Measurements from ENCODE around the gene DDX5. TPM values are rescaled to one million over a fixed set of nuclear protein-coding genes. Genes with fewer than 3 reads are reported as not detected.
A peak's percentile ranks its signal among the peaks of the same experiment; 100 is the strongest.

DDX5 gene
- total RNA-seq, 1 donor from 2014 or later, result 771 TPM

DNA sequence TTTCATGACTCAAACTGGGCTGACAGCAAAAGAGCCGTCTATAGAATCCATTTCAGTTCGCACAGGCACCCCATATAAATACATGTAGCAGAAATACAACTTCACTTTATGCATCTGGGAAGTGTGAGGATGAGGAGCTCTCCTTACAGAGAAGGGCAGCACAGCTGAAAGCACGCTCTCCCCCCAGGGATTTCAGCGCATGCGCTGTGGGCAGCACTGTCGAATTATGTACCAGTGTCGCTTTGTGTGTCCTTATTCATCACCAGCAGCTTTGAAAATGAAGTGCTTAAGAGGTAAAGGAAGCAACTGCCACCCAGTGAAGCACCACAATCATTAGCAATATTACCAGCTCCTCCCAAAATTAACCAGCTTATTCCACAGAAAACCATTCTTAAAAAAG lies 40.6 kb upstream of the DDX5 start:
- TF ChIP-seq CTCF (IDR thresholded peaks at IDR 0.05; ENCODE audit: unreplicated experiment), result no peak
- no peak overlapping the region for H3K4me3 Mint-ChIP-seq (ENCODE audit: unreplicated experiment)
- no peak for DNase-seq (ENCODE audit: low spot score)
- peaks cover 2% of the 10 kb centered on the region for H3K27me3 Mint-ChIP-seq (ENCODE audit: unreplicated experiment)
- H3K36me3 Mint-ChIP-seq (ENCODE audit: low read depth, unreplicated experiment), result peaks cover 24% of the 10 kb centered on the region
- no peaks in the 10 kb centered on the region for H3K9me3 Mint-ChIP-seq (ENCODE audit: unreplicated experiment)
- no peak overlapping the region for H3K27ac Mint-ChIP-seq (ENCODE audit: unreplicated experiment)
- peaks cover 4% of the 10 kb centered on the region for H3K4me1 Mint-ChIP-seq (ENCODE audit: unreplicated experiment)

GRCh38 chr17:64544742-64545141 lies 38.7 kb upstream of the DDX5 start:
- peaks cover 2% of the 10 kb centered on the region for H3K27me3 Mint-ChIP-seq (ENCODE audit: unreplicated experiment)
- TF ChIP-seq CTCF (IDR thresholded peaks at IDR 0.05; ENCODE audit: unreplicated experiment), result no peak
- H3K36me3 Mint-ChIP-seq (ENCODE audit: low read depth, unreplicated experiment), result peaks cover 19% of the 10 kb centered on the region
- H3K27ac Mint-ChIP-seq (ENCODE audit: unreplicated experiment), result no peak overlapping the region
- DNase-seq (ENCODE audit: low spot score), result no peak
- no peaks in the 10 kb centered on the region for H3K9me3 Mint-ChIP-seq (ENCODE audit: unreplicated experiment)
- peaks cover 4% of the 10 kb centered on the region for H3K4me1 Mint-ChIP-seq (ENCODE audit: unreplicated experiment)
- H3K4me3 Mint-ChIP-seq (ENCODE audit: unreplicated experiment), result no peak overlapping the region

- Mint-ChIP-seq H3K27me3 (ENCODE audit: unreplicated experiment) (peaks cover 3% of the 10 kb centered on the region), H3K27ac (ENCODE audit: unreplicated experiment) (no peak overlapping the region), H3K4me3 (ENCODE audit: unreplicated experiment) (no peak overlapping the region), H3K9me3 (ENCODE audit: unreplicated experiment) (no peaks in the 10 kb centered on the region), H3K4me1 (ENCODE audit: unreplicated experiment) (peaks cover 2% of the 10 kb centered on the region), H3K36me3 (ENCODE audit: low read depth, unreplicated experiment) (peaks cover 25% of the 10 kb centered on the region)
- TF ChIP-seq CTCF (IDR thresholded peaks at IDR 0.05; ENCODE audit: unreplicated experiment), result no peak
- no peak for DNase-seq (ENCODE audit: low spot score)
Observed at GRCh38 chr17:64540118-64540776, 34.2 kb upstream of the DDX5 start.

DNA sequence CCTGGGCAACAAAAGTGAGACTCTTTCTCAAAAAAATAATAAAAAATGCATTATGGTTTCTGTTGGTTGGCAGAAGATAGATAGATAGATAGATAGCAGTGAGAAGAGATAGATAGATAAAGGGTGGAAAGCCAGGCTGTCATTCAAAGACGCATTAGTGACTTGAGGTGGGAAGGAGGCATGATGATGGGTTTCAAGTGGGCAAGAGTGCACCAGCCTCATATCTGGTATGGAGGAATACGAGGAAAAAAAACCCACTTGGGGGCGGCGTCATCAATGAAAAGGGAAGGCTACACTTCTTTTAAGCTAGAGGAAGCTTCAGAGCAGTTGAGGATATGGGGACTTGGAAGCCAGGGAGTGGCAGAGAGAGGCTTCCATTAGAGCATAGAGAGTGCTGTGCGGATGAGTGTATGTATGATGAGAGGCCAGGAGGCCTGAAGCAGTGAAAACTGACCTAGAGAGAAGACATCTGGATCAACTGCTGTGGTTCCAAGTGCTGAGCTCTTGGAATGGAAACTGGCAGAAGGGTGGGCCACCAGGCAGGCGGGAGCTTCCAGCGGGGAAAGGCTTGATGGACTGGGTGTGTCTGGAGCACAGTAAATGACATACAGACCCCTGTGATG lies 32.5 kb upstream of the DDX5 start:
- no peaks in the 10 kb centered on the region for H3K9me3 Mint-ChIP-seq (ENCODE audit: unreplicated experiment)
- DNase-seq (ENCODE audit: low spot score), result no peak
- no peak for TF ChIP-seq CTCF (IDR thresholded peaks at IDR 0.05; ENCODE audit: unreplicated experiment)
- H3K4me1 Mint-ChIP-seq (ENCODE audit: unreplicated experiment), result peaks cover 14% of the 10 kb centered on the region
- H3K27me3 Mint-ChIP-seq (ENCODE audit: unreplicated experiment), result peaks cover 1% of the 10 kb centered on the region
- peak overlapping the region; percentile 2 for H3K4me3 Mint-ChIP-seq (ENCODE audit: unreplicated experiment)
- peaks cover 36% of the 10 kb centered on the region for H3K36me3 Mint-ChIP-seq (ENCODE audit: low read depth, unreplicated experiment)
- peak overlapping the region; percentile 20 for H3K27ac Mint-ChIP-seq (ENCODE audit: unreplicated experiment)

GRCh38 chr17:64537488-64537887 lies 31.4 kb upstream of the DDX5 start:
- Mint-ChIP-seq H3K27ac (ENCODE audit: unreplicated experiment) (peak overlapping the region; percentile 11), H3K4me3 (ENCODE audit: unreplicated experiment) (no peak overlapping the region), H3K27me3 (ENCODE audit: unreplicated experiment) (peaks cover 1% of the 10 kb centered on the region), H3K36me3 (ENCODE audit: low read depth, unreplicated experiment) (peaks cover 45% of the 10 kb centered on the region), H3K4me1 (ENCODE audit: unreplicated experiment) (peaks cover 18% of the 10 kb centered on the region), H3K9me3 (ENCODE audit: unreplicated experiment) (no peaks in the 10 kb centered on the region)
- DNase-seq (ENCODE audit: low spot score), result no peak
- TF ChIP-seq CTCF (IDR thresholded peaks at IDR 0.05; ENCODE audit: unreplicated experiment), result no peak

All from endothelial cell (in vitro differentiated cells).